ENCODE data around the gene TRAM2.

DNA sequence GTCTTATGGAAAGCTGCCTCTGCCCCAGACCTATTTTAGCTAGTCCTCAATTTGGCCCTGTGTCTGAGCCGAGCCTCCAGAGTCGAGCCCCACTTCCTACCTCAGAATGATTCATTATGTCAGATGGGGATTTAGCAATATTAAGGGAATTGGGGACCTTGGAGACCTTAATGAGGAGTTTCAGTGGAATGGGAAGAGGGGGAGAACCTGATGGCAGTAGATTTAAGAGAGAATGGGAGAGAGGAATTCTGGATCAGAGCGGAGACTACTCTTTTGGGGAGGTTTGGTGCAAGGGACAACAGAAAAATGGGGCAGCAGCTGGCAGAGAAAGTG, 93.2 kb downstream of the TRAM2 start:
- TF ChIP-seq CTCF (conservative IDR thresholded peaks at IDR 0.05; ENCODE audit: low read depth, low read length): no peak
- no peak for TF ChIP-seq EZH2 (IDR thresholded peaks at IDR 0.05; ENCODE audit: low read length, unreplicated experiment)
- TF ChIP-seq EZH2phosphoT487 (IDR thresholded peaks at IDR 0.05; ENCODE audit: borderline replicate concordance, low read length): no peak

Data from PC-3 (cell line).